HL-60 (cell line): ENCODE data around the gene CHAD.
A peak's percentile ranks its signal among the peaks of the same experiment; 100 is the strongest.
"Not testable (repeated sequence)": the region's sequence is repeated elsewhere in the genome, so short reads cannot be mapped to it uniquely, and the experiment has no call there.

Experiments used
- DNase-seq, 2 experiments: peaks; one replicate each; pipeline ENCODE4 v3.0.0-alpha.2; 2010 to 2020; ENCODE audit warnings: low read depth in 1 of 2, low spot score in 1 of 2
- H3K27ac ChIP-seq: fragments of 250-450 bp; sonication (Bioruptor Pico); replicated peaks from 2 replicates; pipeline ENCODE4 v1.5.1; 2020; ENCODE audit warnings: mild to moderate bottlenecking, moderate library complexity
- H3K27me3 ChIP-seq: fragments of 250-450 bp; sonication (Bioruptor Pico); 2 replicates; pipeline ENCODE4 v1.5.1; 2021; ENCODE audit warnings: mild to moderate bottlenecking, moderate library complexity; ENCODE audit not compliant: insufficient read depth, poor library complexity, severe bottlenecking
- H3K4me3 ChIP-seq: replicated peaks from 2 replicates; pipeline ENCODE4 v1.5.1; 2011; ENCODE audit warnings: mild to moderate bottlenecking, control low read depth, low read length; ENCODE audit not compliant: insufficient read depth
- CTCF ChIP-seq: IDR thresholded peaks from one replicate; pipeline ENCODE4 v1.5.1; 2011; ENCODE audit warnings: low read length, control low read depth, inconsistent platforms; ENCODE audit not compliant: insufficient read depth
- GABPA ChIP-seq: IDR thresholded peaks from 2 replicates; pipeline ENCODE4 v1.6.1; 2012; ENCODE audit warnings: low read depth
- POLR2AphosphoS5 ChIP-seq: IDR thresholded peaks from 2 replicates; pipeline ENCODE4 v1.6.1; 2012; ENCODE audit warnings: low read depth
- SPI1 ChIP-seq: IDR thresholded peaks from 2 replicates; pipeline ENCODE4 v1.6.1; 2012; ENCODE audit warnings: low read depth, mild to moderate bottlenecking, borderline replicate concordance
- TF ChIP-seq, protein P1 (sequence below): IDR thresholded peaks from 2 replicates; pipeline ENCODE4 v1.6.1; 2012; ENCODE audit warnings: low read depth; ENCODE audit not compliant: insufficient replicate concordance

Gene CHAD

DNA sequence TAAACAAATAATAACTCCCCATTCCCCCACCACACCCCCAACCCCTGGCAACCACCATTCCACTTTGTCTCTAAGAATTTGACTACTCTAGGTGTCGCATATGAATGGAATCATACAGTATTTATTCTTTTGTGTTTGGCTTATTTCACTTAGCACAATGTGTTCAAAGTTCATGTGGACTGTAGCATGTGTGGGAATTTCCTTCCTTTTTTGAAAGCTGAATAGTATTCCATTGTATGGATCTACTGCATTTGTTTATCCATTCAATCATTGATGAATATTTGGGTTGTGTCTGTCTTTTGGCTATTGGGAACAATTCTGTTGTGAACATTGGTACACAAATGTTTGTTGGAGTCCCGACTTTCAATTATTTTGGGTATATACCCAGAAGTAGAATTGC, 45.9 kb downstream of the CHAD start:
- no peak overlapping the region for H3K4me3 ChIP-seq
- no peak for TF ChIP-seq SPI1
- TF ChIP-seq, protein P1, sequence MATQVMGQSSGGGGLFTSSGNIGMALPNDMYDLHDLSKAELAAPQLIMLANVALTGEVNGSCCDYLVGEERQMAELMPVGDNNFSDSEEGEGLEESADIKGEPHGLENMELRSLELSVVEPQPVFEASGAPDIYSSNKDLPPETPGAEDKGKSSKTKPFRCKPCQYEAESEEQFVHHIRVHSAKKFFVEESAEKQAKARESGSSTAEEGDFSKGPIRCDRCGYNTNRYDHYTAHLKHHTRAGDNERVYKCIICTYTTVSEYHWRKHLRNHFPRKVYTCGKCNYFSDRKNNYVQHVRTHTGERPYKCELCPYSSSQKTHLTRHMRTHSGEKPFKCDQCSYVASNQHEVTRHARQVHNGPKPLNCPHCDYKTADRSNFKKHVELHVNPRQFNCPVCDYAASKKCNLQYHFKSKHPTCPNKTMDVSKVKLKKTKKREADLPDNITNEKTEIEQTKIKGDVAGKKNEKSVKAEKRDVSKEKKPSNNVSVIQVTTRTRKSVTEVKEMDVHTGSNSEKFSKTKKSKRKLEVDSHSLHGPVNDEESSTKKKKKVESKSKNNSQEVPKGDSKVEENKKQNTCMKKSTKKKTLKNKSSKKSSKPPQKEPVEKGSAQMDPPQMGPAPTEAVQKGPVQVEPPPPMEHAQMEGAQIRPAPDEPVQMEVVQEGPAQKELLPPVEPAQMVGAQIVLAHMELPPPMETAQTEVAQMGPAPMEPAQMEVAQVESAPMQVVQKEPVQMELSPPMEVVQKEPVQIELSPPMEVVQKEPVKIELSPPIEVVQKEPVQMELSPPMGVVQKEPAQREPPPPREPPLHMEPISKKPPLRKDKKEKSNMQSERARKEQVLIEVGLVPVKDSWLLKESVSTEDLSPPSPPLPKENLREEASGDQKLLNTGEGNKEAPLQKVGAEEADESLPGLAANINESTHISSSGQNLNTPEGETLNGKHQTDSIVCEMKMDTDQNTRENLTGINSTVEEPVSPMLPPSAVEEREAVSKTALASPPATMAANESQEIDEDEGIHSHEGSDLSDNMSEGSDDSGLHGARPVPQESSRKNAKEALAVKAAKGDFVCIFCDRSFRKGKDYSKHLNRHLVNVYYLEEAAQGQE = no peak
- DNase-seq = no peak
- no peaks in the 10 kb centered on the region for H3K27me3 ChIP-seq
- H3K27ac ChIP-seq = no peak overlapping the region

DNA sequence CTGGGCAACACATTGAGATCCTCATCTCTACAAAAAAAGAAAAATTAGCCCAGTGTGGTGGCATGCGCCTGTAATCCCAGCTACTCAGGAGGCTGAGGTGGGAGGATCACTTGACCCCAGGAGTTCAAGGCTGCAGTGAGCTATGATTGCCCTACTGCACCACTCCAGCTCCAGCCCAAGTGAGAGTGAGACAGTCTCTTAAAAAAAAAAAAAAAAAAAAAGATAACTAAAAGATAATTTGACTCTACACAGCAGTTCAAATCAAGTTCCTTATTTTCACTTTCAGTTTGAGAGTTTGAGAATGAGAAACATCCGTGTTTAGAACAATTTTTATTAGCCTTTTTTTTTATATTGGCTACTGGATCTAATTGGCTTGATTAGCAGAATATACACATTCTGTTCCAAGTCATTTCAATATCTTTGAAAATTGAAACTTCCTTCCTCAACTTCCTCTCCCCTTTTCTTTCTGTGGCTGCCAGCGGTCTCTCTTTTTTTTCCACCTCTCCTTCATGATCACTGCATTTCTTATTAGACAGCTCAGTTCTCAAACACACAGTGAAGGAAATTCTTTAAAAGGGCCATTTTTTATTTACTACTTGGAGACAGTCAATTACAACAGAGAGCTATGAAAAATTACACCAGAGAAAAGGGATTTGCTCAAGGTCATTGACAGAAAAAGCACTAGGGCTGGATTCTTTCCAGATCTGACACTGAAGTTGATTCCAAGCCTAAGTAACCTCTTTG, 47.2 kb downstream of the CHAD start:
- Histone ChIP-seq H3K27me3 (no peaks in the 10 kb centered on the region), H3K27ac (peak overlapping the region; percentile 57), H3K4me3 (peak overlapping the region; percentile 7)
- peak in 1 of 2 experiments; percentile 54 for DNase-seq
- TF ChIP-seq CTCF (no peak), POLR2AphosphoS5 (no peak), SPI1 (peak; percentile 34; the same call in 1 of the 2 replicates), GABPA (no peak; the same call in 1 of the 2 replicates)
- TF ChIP-seq, protein P1 = no peak

DNA sequence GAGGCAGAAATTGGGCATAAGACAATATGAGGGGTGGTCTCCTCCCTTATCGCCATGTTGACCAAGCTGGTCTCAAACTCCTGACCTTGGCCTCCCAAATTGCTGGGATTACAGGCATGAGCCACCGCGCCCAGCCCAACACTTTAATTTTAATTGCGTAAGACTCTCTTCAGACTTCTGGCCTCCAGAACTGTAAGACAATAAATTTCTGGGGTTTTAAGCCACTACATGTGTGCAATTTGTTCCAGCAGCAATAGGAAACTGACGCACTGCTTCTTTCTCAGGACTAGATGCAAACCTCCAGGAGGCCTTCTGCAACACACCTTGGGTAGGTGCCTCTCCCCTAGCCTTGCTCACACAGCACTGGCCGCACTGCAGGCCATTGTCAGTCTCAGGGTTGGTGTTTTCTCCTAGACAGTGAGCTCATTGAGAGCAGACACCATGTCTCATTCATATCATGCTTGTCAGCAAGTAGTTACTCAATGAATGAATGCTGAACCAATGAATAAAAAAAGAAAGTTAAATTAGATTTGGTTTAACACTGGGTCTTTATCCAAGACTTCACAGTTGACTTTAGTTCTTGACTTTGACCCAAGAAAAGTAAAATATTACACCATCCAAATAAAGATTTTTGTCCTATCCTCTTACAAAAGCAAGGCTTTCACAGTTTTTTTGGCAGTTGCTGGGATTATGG, 48.1 kb downstream of the CHAD start:
- Histone ChIP-seq H3K27me3 (no peaks in the 10 kb centered on the region), H3K27ac (0 out of 2 replicates have a peak overlapping the region, but pooled peaks have one; percentile 15), H3K4me3 (no peak overlapping the region)
- no peak for DNase-seq
- TF ChIP-seq, protein P1 = no peak
- no peak for TF ChIP-seq SPI1
- TF ChIP-seq CTCF = no peak
- no peak for TF ChIP-seq POLR2AphosphoS5
- no peak for TF ChIP-seq GABPA

DNA sequence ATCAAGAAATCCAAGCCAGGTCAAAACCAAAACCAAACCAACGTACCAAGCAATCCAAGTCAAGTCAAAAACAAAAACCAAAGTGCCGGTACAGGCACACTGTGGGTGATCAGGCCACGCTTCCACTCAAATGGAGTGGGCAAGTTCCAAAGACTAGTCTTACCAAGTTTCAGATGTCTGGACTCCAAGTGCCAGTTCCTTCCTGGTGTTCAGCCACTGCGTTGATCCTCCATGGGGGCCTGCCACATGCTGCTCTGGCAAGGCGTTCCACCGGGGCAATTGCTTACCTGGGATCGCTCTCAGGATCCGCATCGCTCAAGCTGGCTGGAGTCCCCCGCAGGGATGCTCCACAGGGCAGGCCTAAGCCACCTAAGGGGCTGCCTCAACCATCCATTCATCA, 49.1 kb downstream of the CHAD start:
- not testable (repeated sequence) for H3K27me3 ChIP-seq, H3K4me3 ChIP-seq, DNase-seq, H3K27ac ChIP-seq
